K562 (cell line): ENCODE data around the gene FN3K. TPM values are rescaled to one million over a fixed set of nuclear protein-coding genes. Genes with fewer than 3 reads are reported as not detected.

ENCODE experiments used
- CBX3 ChIP-seq, 2 experiments: IDR thresholded peaks; 1 replicate in 1 of 2; 2 replicates in 1 of 2; pipeline ENCODE4 v1.6.1; 2012; ENCODE audit warnings: inconsistent platforms in 2 of 2, low read length in 2 of 2, borderline replicate concordance in 1 of 2, control low read depth in 1 of 2
- CSDE1 ChIP-seq, 2 experiments: fragments of 450-650 bp; IDR thresholded peaks; 2 replicates each; pipeline ENCODE4 v1.6.1; 2016; ENCODE audit warnings: mild to moderate bottlenecking in 1 of 2
- E2F4 ChIP-seq: sonication (generic); formaldehyde crosslinking; IDR thresholded peaks from 2 replicates; pipeline ENCODE4 v1.8.0; 2022; ENCODE audit warnings: mild to moderate bottlenecking, low read depth, missing genetic modification reagents
- ETS1 ChIP-seq: conservative IDR thresholded peaks from 2 replicates; pipeline ENCODE4 v1.6.1; 2011; ENCODE audit warnings: low read depth, mild to moderate bottlenecking, low read length; ENCODE audit not compliant: control insufficient read depth
- FOS ChIP-seq: IDR thresholded peaks from 3 replicates; pipeline ENCODE4 v1.6.1; 2011; ENCODE audit not compliant: insufficient read length; ENCODE audit errors: extremely low read depth
- GABPB1 ChIP-seq: sonication (generic); formaldehyde crosslinking; IDR thresholded peaks from 2 replicates; pipeline ENCODE4 v1.8.0; 2022; ENCODE audit warnings: mild to moderate bottlenecking, missing genetic modification reagents
- HCFC1 ChIP-seq: IDR thresholded peaks from 2 replicates; pipeline ENCODE4 v1.6.1; 2012; ENCODE audit warnings: low read depth, low read length, improper control_type of control experiment
- KLF10 ChIP-seq: fragments of 250-450 bp; sonication (Bioruptor Pico); IDR thresholded peaks from 2 replicates; pipeline ENCODE4 v1.6.1; 2021; ENCODE audit warnings: matching md5 sums
- MECOM ChIP-seq: fragments of 250-450 bp; sonication (Bioruptor Pico); IDR thresholded peaks from 2 replicates; pipeline ENCODE4 v1.8.0; 2022; ENCODE audit warnings: inconsistent platforms
- MYC ChIP-seq, 2 experiments: fragments of 250-450 bp in 1 of 2; sonication (Bioruptor Pico) in 1 of 2; IDR thresholded peaks; 2 replicates each; pipeline versions ENCODE4 v1.5.1 to v1.6.1; 2012 to 2021; ENCODE audit warnings: low read depth in 2 of 2, borderline replicate concordance in 1 of 2, improper control_type of control experiment in 1 of 2, low read length in 1 of 2, mild to moderate bottlenecking in 1 of 2, moderate library complexity in 1 of 2
- RFX5 ChIP-seq: IDR thresholded peaks from 2 replicates; pipeline ENCODE4 v1.6.1; 2011; ENCODE audit warnings: low read depth, mild to moderate bottlenecking, improper control_type of control experiment, low read length
- SPI1 ChIP-seq: IDR thresholded peaks from 2 replicates; pipeline ENCODE4 v1.6.1; 2011; ENCODE audit warnings: low read depth, low read length, control low read depth, borderline replicate concordance
- XRCC3 ChIP-seq: fragments of 450-650 bp; IDR thresholded peaks from 2 replicates; pipeline ENCODE4 v1.6.1; 2017; ENCODE audit warnings: mild to moderate bottlenecking, moderate library complexity
- ZBTB7A ChIP-seq: IDR thresholded peaks from 2 replicates; pipeline ENCODE4 v1.6.1; 2011; ENCODE audit warnings: low read depth, mild to moderate bottlenecking, low read length, moderate library complexity, borderline replicate concordance; ENCODE audit not compliant: control insufficient read depth
- ZFP36 ChIP-seq: fragments of 150-350 bp; IDR thresholded peaks from 2 replicates; pipeline ENCODE4 v1.6.1; 2018; ENCODE audit warnings: low read length, low read depth; ENCODE audit not compliant: partially characterized antibody
- ZNF586 ChIP-seq: fragments of 450-650 bp; formaldehyde crosslinking; conservative IDR thresholded peaks from 2 replicates; pipeline ENCODE4 v1.4.0; 2020; ENCODE audit warnings: mild to moderate bottlenecking, moderate library complexity
- ZNF830 ChIP-seq: fragments of 250-450 bp; sonication (Bioruptor Pico); IDR thresholded peaks from 2 replicates; pipeline ENCODE4 v1.5.0; 2021; ENCODE audit warnings: mild to moderate bottlenecking
- polyA plus RNA-seq, 8 experiments: library from polyadenylated mRNA; depleted of rRNA in 4 of 8; stranded (reverse) in 5 of 8; unstranded in 3 of 8; fragments of >200 nt; fragmentation: Nextera tagmentation in 2 of 8; fragmentation: Illumina TruSeq in 1 of 8; extraction: Ambion mirVana in 2 of 8; extraction: Trizol in 1 of 8; gene quantifications; 2 replicates each; pipeline versions ENCODE4 v1.2.1 to v1.2.3, GENCODE V29; 2011 to 2014; ENCODE audit warnings: inconsistent platforms in 1 of 8, missing spikeins in 1 of 8
- total RNA-seq, 7 experiments: library from RNA; depleted of rRNA in 6 of 7; stranded (reverse); fragments of >200 nt in 6 of 7; fragmentation: Illumina TruSeq in 2 of 7; extraction: Trizol in 2 of 7; gene quantifications; 2 replicates each; pipeline versions ENCODE4 v1.2.1 to v1.2.3, GENCODE V29; 2011 to 2021; ENCODE audit warnings: low replicate concordance in 1 of 7
- TF ChIP-seq, protein P1 (sequence below): sonication (generic); formaldehyde crosslinking; IDR thresholded peaks from 2 replicates; pipeline ENCODE4 v1.8.0; 2023; ENCODE audit warnings: mild to moderate bottlenecking, missing genetic modification reagents
- TF ChIP-seq, protein P2 (sequence below): fragments of 450-650 bp; IDR thresholded peaks from 2 replicates; pipeline ENCODE4 v1.6.1; 2016; ENCODE audit warnings: borderline replicate concordance

Gene FN3K
- total and polyA plus RNA-seq, 9 of the 15 experiments (the other 6 are each of a cell fraction or from before 2014, with no cell fraction given): 0.08 to 22.7 (median 3.8) TPM

GRCh38 chr17:82716203-82717010 is 19.0 kb upstream of the FN3K start, which contains the start of gene FN3KRP (continued):
- TF ChIP-seq, protein P1, sequence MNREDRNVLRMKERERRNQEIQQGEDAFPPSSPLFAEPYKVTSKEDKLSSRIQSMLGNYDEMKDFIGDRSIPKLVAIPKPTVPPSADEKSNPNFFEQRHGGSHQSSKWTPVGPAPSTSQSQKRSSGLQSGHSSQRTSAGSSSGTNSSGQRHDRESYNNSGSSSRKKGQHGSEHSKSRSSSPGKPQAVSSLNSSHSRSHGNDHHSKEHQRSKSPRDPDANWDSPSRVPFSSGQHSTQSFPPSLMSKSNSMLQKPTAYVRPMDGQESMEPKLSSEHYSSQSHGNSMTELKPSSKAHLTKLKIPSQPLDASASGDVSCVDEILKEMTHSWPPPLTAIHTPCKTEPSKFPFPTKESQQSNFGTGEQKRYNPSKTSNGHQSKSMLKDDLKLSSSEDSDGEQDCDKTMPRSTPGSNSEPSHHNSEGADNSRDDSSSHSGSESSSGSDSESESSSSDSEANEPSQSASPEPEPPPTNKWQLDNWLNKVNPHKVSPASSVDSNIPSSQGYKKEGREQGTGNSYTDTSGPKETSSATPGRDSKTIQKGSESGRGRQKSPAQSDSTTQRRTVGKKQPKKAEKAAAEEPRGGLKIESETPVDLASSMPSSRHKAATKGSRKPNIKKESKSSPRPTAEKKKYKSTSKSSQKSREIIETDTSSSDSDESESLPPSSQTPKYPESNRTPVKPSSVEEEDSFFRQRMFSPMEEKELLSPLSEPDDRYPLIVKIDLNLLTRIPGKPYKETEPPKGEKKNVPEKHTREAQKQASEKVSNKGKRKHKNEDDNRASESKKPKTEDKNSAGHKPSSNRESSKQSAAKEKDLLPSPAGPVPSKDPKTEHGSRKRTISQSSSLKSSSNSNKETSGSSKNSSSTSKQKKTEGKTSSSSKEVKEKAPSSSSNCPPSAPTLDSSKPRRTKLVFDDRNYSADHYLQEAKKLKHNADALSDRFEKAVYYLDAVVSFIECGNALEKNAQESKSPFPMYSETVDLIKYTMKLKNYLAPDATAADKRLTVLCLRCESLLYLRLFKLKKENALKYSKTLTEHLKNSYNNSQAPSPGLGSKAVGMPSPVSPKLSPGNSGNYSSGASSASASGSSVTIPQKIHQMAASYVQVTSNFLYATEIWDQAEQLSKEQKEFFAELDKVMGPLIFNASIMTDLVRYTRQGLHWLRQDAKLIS (CRISPR knock-in tag): no peak
- peak; percentile 45; the same call in 1 of the 2 replicates for TF ChIP-seq ZBTB7A
- no peak; the same call in 1 of the 2 replicates for TF ChIP-seq GABPB1 (CRISPR knock-in tag)
- TF ChIP-seq ZFP36: no peak
- no peak for TF ChIP-seq CBX3 (IDR thresholded peaks at IDR 0.05; ENCODE audit: borderline replicate concordance in 1 of 2, low read length in 2 of 2)
- TF ChIP-seq RFX5: no peak
- TF ChIP-seq MECOM (CRISPR knock-in tag): no peak
- no peak for TF ChIP-seq FOS
- TF ChIP-seq ZNF830 (CRISPR knock-in tag): 0 out of 2 replicates have a peak, but pooled peaks have one; percentile 21
- no peak for TF ChIP-seq KLF10 (CRISPR knock-in tag)
- no peak for TF ChIP-seq CSDE1 (IDR thresholded peaks at IDR 0.05)
- TF ChIP-seq E2F4 (CRISPR knock-in tag): peak; percentile 77; the same call in 1 of the 2 replicates
- 0 out of 2 replicates have a peak, but pooled peaks have one; percentile 32 for TF ChIP-seq ETS1
- TF ChIP-seq XRCC3: no peak
- TF ChIP-seq ZNF586 (CRISPR knock-in tag): no peak
- peak; percentile 34; the same call in 1 of the 2 replicates for TF ChIP-seq HCFC1
- TF ChIP-seq, protein P2, sequence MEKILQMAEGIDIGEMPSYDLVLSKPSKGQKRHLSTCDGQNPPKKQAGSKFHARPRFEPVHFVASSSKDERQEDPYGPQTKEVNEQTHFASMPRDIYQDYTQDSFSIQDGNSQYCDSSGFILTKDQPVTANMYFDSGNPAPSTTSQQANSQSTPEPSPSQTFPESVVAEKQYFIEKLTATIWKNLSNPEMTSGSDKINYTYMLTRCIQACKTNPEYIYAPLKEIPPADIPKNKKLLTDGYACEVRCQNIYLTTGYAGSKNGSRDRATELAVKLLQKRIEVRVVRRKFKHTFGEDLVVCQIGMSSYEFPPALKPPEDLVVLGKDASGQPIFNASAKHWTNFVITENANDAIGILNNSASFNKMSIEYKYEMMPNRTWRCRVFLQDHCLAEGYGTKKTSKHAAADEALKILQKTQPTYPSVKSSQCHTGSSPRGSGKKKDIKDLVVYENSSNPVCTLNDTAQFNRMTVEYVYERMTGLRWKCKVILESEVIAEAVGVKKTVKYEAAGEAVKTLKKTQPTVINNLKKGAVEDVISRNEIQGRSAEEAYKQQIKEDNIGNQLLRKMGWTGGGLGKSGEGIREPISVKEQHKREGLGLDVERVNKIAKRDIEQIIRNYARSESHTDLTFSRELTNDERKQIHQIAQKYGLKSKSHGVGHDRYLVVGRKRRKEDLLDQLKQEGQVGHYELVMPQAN: no peak
- peak; percentile 26; the same call in 1 of the 2 replicates for TF ChIP-seq MYC (IDR thresholded peaks at IDR 0.05; ENCODE audit: low read depth, low read length)
- no peak for TF ChIP-seq MYC (CRISPR knock-in tag; IDR thresholded peaks at IDR 0.05; ENCODE audit: borderline replicate concordance, low read depth)
- TF ChIP-seq SPI1: no peak
